ENCODE results near the gene RXFP4.

DNA sequence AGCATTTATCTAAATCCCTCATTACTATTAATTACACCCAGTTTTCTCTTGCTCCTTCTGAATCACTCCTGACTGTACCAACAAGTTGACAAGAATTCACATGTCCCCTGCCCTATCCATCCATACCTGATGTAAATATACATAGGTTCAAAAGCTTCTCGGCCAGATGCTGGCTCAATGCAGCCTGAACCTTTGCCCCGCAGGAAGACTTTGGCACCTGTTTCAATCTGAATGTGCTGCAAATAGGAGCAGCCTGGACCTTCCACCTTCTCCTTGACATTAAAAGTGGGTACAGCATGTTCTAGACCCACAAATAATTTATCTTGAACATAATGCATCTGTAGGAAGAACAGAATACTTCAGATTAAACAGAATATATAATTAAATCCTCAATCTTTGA, 15.9 kb upstream of the RXFP4 start:
- TF ChIP-seq, protein P1, sequence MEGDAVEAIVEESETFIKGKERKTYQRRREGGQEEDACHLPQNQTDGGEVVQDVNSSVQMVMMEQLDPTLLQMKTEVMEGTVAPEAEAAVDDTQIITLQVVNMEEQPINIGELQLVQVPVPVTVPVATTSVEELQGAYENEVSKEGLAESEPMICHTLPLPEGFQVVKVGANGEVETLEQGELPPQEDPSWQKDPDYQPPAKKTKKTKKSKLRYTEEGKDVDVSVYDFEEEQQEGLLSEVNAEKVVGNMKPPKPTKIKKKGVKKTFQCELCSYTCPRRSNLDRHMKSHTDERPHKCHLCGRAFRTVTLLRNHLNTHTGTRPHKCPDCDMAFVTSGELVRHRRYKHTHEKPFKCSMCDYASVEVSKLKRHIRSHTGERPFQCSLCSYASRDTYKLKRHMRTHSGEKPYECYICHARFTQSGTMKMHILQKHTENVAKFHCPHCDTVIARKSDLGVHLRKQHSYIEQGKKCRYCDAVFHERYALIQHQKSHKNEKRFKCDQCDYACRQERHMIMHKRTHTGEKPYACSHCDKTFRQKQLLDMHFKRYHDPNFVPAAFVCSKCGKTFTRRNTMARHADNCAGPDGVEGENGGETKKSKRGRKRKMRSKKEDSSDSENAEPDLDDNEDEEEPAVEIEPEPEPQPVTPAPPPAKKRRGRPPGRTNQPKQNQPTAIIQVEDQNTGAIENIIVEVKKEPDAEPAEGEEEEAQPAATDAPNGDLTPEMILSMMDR (IDR thresholded peaks at IDR 0.05): no peak
- TF ChIP-seq EP300 (IDR thresholded peaks at IDR 0.05) (no peak), POLR2AphosphoS5 (IDR thresholded peaks at IDR 0.05) (no peak), POLR2A (IDR thresholded peaks at IDR 0.05; ENCODE audit: low read depth) (no peak)
